Smooth muscle cell (in vitro differentiated cells): ENCODE results near the gene NEK11. TPM values are rescaled to one million over a fixed set of nuclear protein-coding genes. Genes with fewer than 3 reads are reported as not detected.
"Not testable (repeated sequence)": the region's sequence is repeated elsewhere in the genome, so short reads cannot be mapped to it uniquely, and the experiment has no call there.

Experiments
- DNase-seq: peaks from one replicate; lab custom pipeline; 2025; ENCODE audit not compliant: unreplicated experiment; lab: John Stamatoyannopoulos, UW
- H2AFZ ChIP-seq: fragments of 200-600 bp; sonication (generic); 2 replicates; pipeline ENCODE4 v1.6.0; 2016; ENCODE audit warnings: antibody characterized with exemption, low read depth, mild to moderate bottlenecking
- H3F3A ChIP-seq: fragments of 200-600 bp; sonication (generic); 2 replicates; pipeline ENCODE4 v1.6.0; 2017; ENCODE audit warnings: antibody characterized with exemption, low read depth
- H3K27ac ChIP-seq: fragments of 200-600 bp; sonication (generic); 2 replicates; pipeline ENCODE4 v1.5.1; 2016; ENCODE audit warnings: low read depth, mild to moderate bottlenecking
- H3K27me3 ChIP-seq: fragments of 200-600 bp; sonication (generic); 2 replicates; pipeline ENCODE4 v1.6.1; 2016; ENCODE audit warnings: low read depth, mild to moderate bottlenecking
- H3K36me3 ChIP-seq: fragments of 200-600 bp; sonication (generic); 2 replicates; pipeline ENCODE4 v1.5.1; 2016; ENCODE audit warnings: low read depth
- H3K4me1 ChIP-seq: fragments of 200-600 bp; sonication (generic); 2 replicates; pipeline ENCODE4 v1.5.1; 2016; ENCODE audit warnings: low read depth
- H3K4me2 ChIP-seq: fragments of 200-600 bp; sonication (generic); 2 replicates; pipeline ENCODE4 v1.6.0; 2016; ENCODE audit warnings: mild to moderate bottlenecking
- H3K4me3 ChIP-seq: fragments of 200-600 bp; sonication (generic); 2 replicates; pipeline ENCODE4 v1.5.1; 2016; ENCODE audit warnings: mild to moderate bottlenecking
- H3K79me2 ChIP-seq: fragments of 200-600 bp; sonication (generic); 2 replicates; pipeline ENCODE4 v1.6.0; 2016; ENCODE audit warnings: low read depth, mild to moderate bottlenecking
- H3K9ac ChIP-seq: fragments of 200-600 bp; sonication (generic); 2 replicates; pipeline ENCODE4 v1.6.0; 2016; ENCODE audit warnings: low read depth
- H3K9me3 ChIP-seq: fragments of 200-600 bp; sonication (generic); replicated peaks from 2 replicates; pipeline ENCODE4 v1.5.1; 2016; ENCODE audit warnings: low read depth
- H4K20me1 ChIP-seq: fragments of 200-600 bp; sonication (generic); 2 replicates; pipeline ENCODE4 v1.6.0; 2016; ENCODE audit warnings: low read depth
- WGBS: methylation state at CpG from one replicate; pipeline ENCODE4 v1.1.7; 2016; ENCODE audit warnings: low lambda C conversion rate; 5-methylcytosine and 5-hydroxymethylcytosine counted together
- polyA plus RNA-seq: library from polyadenylated mRNA; unstranded; fragments of >200 nt; fragmentation: Nextera tagmentation; extraction: Ambion mirVana; gene quantifications from 2 replicates; pipeline ENCODE4 v1.2.1, GENCODE V29; 2016
- total RNA-seq: library from RNA; depleted of rRNA; stranded (reverse); fragments of >200 nt; gene quantifications from 2 replicates; pipeline ENCODE4 v1.2.3, GENCODE V29; 2014
- TF ChIP-seq, protein P1 (sequence below): fragments of 200-600 bp; sonication (generic); IDR thresholded peaks from 2 replicates; pipeline ENCODE4 v1.5.1; 2017; ENCODE audit warnings: borderline replicate concordance, mild to moderate bottlenecking, antibody characterized with exemption; ENCODE audit not compliant: insufficient read depth, poor library complexity, severe bottlenecking

Gene NEK11
- total and polyA plus RNA-seq, 2 experiments from 2014 or later: 3.0 to 3.3 TPM

DNA sequence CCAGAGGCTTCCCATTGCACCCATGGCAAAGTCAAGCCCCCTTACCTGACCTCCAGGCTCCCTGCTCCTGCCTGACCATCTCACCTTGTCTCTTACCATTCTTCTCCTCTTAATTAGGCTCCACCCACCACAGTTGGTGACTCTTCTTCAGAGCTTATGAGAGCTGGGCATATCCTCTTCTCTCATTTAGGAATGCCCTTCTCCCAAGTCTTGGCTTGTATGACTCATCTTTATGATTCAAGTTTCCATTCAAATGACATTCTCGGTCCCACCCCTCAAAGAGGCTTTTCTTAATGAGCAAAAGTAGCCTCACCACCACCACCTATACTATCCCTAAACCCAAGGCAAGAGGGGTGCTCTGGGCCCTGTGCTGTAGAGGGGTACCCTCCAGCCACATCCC, 299.6 kb downstream of the NEK11 start:
- H3K4me2 ChIP-seq: no peak overlapping the region
- H3K27ac ChIP-seq: no peak overlapping the region
- no peaks in the 10 kb centered on the region for H4K20me1 ChIP-seq
- no peaks in the 10 kb centered on the region for H3K9me3 ChIP-seq
- no peaks in the 10 kb centered on the region for H3K4me1 ChIP-seq
- H3K36me3 ChIP-seq: no peaks in the 10 kb centered on the region
- no peak overlapping the region for H3K9ac ChIP-seq
- 87% methylated on average over 1 of the region's 1 CpG for WGBS
- DNase-seq: no peak
- no peaks in the 10 kb centered on the region for H3K27me3 ChIP-seq
- H3K79me2 ChIP-seq: no peaks in the 10 kb centered on the region
- H2AFZ ChIP-seq: no peak overlapping the region
- no peaks in the 10 kb centered on the region for H3F3A ChIP-seq
- TF ChIP-seq, protein P1, sequence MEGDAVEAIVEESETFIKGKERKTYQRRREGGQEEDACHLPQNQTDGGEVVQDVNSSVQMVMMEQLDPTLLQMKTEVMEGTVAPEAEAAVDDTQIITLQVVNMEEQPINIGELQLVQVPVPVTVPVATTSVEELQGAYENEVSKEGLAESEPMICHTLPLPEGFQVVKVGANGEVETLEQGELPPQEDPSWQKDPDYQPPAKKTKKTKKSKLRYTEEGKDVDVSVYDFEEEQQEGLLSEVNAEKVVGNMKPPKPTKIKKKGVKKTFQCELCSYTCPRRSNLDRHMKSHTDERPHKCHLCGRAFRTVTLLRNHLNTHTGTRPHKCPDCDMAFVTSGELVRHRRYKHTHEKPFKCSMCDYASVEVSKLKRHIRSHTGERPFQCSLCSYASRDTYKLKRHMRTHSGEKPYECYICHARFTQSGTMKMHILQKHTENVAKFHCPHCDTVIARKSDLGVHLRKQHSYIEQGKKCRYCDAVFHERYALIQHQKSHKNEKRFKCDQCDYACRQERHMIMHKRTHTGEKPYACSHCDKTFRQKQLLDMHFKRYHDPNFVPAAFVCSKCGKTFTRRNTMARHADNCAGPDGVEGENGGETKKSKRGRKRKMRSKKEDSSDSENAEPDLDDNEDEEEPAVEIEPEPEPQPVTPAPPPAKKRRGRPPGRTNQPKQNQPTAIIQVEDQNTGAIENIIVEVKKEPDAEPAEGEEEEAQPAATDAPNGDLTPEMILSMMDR: no peak
- H3K4me3 ChIP-seq: no peak overlapping the region

GRCh38 chr3:131328721-131329120, 302.0 kb downstream of the NEK11 start:
- Histone ChIP-seq H3K9me3 (no peaks in the 10 kb centered on the region), H3K79me2 (no peaks in the 10 kb centered on the region), H3K4me1 (no peaks in the 10 kb centered on the region), H3F3A (no peaks in the 10 kb centered on the region), H4K20me1 (no peaks in the 10 kb centered on the region), H3K9ac (no peak overlapping the region), H3K4me3 (no peak overlapping the region), H3K4me2 (no peak overlapping the region), H2AFZ (no peak overlapping the region), H3K27ac (no peak overlapping the region), H3K36me3 (no peaks in the 10 kb centered on the region), H3K27me3 (no peaks in the 10 kb centered on the region)
- DNase-seq: no peak
- TF ChIP-seq, protein P1: no peak
- WGBS: 22% methylated on average over 3 of the region's 3 CpGs

- Histone ChIP-seq H3K4me2 (no peak overlapping the region), H2AFZ (no peak overlapping the region), H3K4me1 (no peaks in the 10 kb centered on the region), H3K79me2 (no peaks in the 10 kb centered on the region), H3K27me3 (no peaks in the 10 kb centered on the region), H3K4me3 (no peak overlapping the region), H3K36me3 (no peaks in the 10 kb centered on the region), H3F3A (no peaks in the 10 kb centered on the region), H3K9me3 (no peaks in the 10 kb centered on the region), H3K9ac (no peak overlapping the region), H4K20me1 (no peaks in the 10 kb centered on the region), H3K27ac (no peak overlapping the region)
- 95% methylated on average over 5 of the region's 5 CpGs for WGBS
- TF ChIP-seq, protein P1: no peak
- DNase-seq: no peak
These were observed 303.1 kb downstream of the NEK11 start for GRCh38 chr3:131329774-131330173.

DNA sequence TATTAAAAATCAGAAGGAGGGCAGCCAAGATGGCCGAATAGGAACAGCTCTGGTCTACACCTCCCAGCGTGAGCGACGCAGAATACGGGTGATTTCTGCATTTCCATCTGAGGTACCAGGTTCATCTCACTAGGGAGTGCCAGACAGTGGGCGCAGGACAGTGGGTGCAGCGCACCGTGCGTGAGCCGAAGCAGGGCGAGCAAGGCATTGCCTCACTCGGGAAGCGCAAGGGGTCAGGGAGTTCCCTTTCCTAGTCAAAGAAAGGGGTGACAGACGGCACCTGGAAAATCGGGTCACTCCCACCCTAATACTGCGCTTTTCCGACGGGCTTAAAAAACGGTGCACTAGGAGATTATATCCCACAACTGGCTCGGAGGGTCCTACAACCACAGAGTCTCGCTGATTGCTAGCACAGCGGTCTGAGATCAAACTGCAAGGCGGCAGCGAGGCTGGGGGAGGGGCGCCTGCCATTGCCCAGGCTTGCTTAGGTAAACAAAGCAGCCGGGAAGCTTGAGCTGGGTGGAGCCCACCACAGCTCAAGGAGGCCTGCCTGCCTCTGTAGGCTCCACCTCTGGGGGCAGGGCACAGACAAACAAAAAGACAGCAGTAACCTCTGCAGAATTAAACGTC, 304.9 kb downstream of the NEK11 start:
- not testable (repeated sequence) for H3K27me3 ChIP-seq, H3K36me3 ChIP-seq, H4K20me1 ChIP-seq, H3K27ac ChIP-seq, H3K79me2 ChIP-seq, H3K4me1 ChIP-seq, H3K9ac ChIP-seq, H2AFZ ChIP-seq, H3K4me3 ChIP-seq, H3K4me2 ChIP-seq, H3K9me3 ChIP-seq, DNase-seq, H3F3A ChIP-seq
- 82% methylated on average over 27 of the region's 27 CpGs for WGBS
